C4-2B (cell line): ENCODE data around the gene LRRC18.

ENCODE experiments used
- H3K27ac ChIP-seq: fragments of 450-650 bp; 2 replicates; pipeline ENCODE4 v1.5.1; 2017
- CTCF ChIP-seq: fragments of 450-650 bp; conservative IDR thresholded peaks from 2 replicates; pipeline ENCODE4 v1.5.1; 2017; ENCODE audit warnings: mild to moderate bottlenecking
- ZFX ChIP-seq: fragments of 450-650 bp; IDR thresholded peaks from 2 replicates; pipeline ENCODE4 v1.6.1; 2017

Gene LRRC18

GRCh38 chr10:48938990-48939536 is 577 bp downstream of the LRRC18 start:
- TF ChIP-seq ZFX (no peak), CTCF (no peak)
- H3K27ac ChIP-seq = no peak overlapping the region

- no peak overlapping the region for H3K27ac ChIP-seq
- TF ChIP-seq CTCF (no peak), ZFX (no peak)
Measured at GRCh38 chr10:48938281-48938680, 1.4 kb downstream of the LRRC18 start.

GRCh38 chr10:48937796-48938195 is 1.8 kb downstream of the LRRC18 start:
- no peak overlapping the region for H3K27ac ChIP-seq
- no peak for TF ChIP-seq ZFX
- no peak for TF ChIP-seq CTCF

GRCh38 chr10:48935577-48935976 is 4.1 kb downstream of the LRRC18 start:
- no peak overlapping the region for H3K27ac ChIP-seq
- TF ChIP-seq CTCF (no peak), ZFX (no peak)

- no peak overlapping the region for H3K27ac ChIP-seq
- TF ChIP-seq CTCF (no peak), ZFX (no peak)
Measured at GRCh38 chr10:48934672-48935501, 4.8 kb downstream of the LRRC18 start.

- TF ChIP-seq CTCF (no peak), ZFX (no peak)
- H3K27ac ChIP-seq = no peak overlapping the region
Measured at GRCh38 chr10:48932831-48933664, 6.6 kb downstream of the LRRC18 start.

GRCh38 chr10:48931188-48931587 is 8.5 kb downstream of the LRRC18 start:
- H3K27ac ChIP-seq = no peak overlapping the region
- TF ChIP-seq CTCF (no peak), ZFX (no peak)
